Measurements from ENCODE around the gene HS6ST2. TPM values are rescaled to one million over a fixed set of nuclear protein-coding genes. Genes with fewer than 3 reads are reported as not detected.

HS6ST2 gene
- total RNA-seq, 1 experiment from 2014 or later: 24.6 TPM

- TF ChIP-seq ZBTB33 (IDR thresholded peaks at IDR 0.05; ENCODE audit: extremely low read depth, insufficient replicate concordance, low read length): no peak
Observed at GRCh38 chrX:132639446-132639845, 319.0 kb downstream of the HS6ST2 start (continued).

GRCh38 chrX:132638313-132638712 lies 320.1 kb downstream of the HS6ST2 start:
- intact Hi-C loops (cut with micrococcal nuclease): no loop called here
- Histone ChIP-seq H3K9me3 (ENCODE audit: control insufficient read depth in 1 of 2, insufficient read depth in 1 of 2, low read depth in 1 of 2, low read length in 2 of 2) (no peaks in the 10 kb centered on the region), H4K20me1 (ENCODE audit: insufficient read depth) (no peaks in the 10 kb centered on the region), H3K9ac (ENCODE audit: low read length) (no peak overlapping the region), H3K79me2 (ENCODE audit: insufficient read depth, low read length) (no peaks in the 10 kb centered on the region), H3K9me2 (ENCODE audit: insufficient read depth) (no peaks in the 10 kb centered on the region), H2AFZ (ENCODE audit: low read depth, low read length, poor library complexity, severe bottlenecking) (no peak overlapping the region), H3K36me3 (ENCODE audit: control insufficient read depth in 1 of 2, insufficient read depth in 2 of 2, low read length in 2 of 2) (no peaks in the 10 kb centered on the region), H3K4me3 (replicated peaks in 1 of 2; ENCODE audit: low read depth in 1 of 2, low read length in 2 of 2) (no peak overlapping the region), H3K4me1 (ENCODE audit: control insufficient read depth in 1 of 2, insufficient read depth in 2 of 2, low read length in 2 of 2) (no peaks in the 10 kb centered on the region), H3K27me3 (ENCODE audit: insufficient read depth, low read length) (no peaks in the 10 kb centered on the region), H3K4me2 (ENCODE audit: low read length) (no peak overlapping the region), H3K27ac (ENCODE audit: low read depth, low read length) (no peak overlapping the region)
- no TSS peak for BruUV-seq (replicated peaks)
- POLR2A ChIA-PET: no interaction called here
- ATAC-seq: no peak; the same call in 1 of the 2 replicates
- CTCF ChIA-PET: no interaction called here
- DNase-seq (ENCODE audit: low read depth, low spot score): no peak
- RAD21 ChIA-PET (ENCODE audit: low non-redundant PET in 1 of 2, low total read pairs in 2 of 2, uncharacterized antibody in 2 of 2, unreplicated experiment in 2 of 2): no interaction called here
- TF ChIP-seq REST (IDR thresholded peaks at IDR 0.05; ENCODE audit: low read depth): no peak
- TF ChIP-seq FOSL1 (IDR thresholded peaks at IDR 0.05; ENCODE audit: low read depth): no peak
- TF ChIP-seq EZH2phosphoT487 (IDR thresholded peaks at IDR 0.05; ENCODE audit: borderline replicate concordance): no peak
- TF ChIP-seq POLR2AphosphoS5 (IDR thresholded peaks at IDR 0.05; ENCODE audit: low read depth, low read length): no peak
- TF ChIP-seq EGR1 (IDR thresholded peaks at IDR 0.05; ENCODE audit: low read depth): no peak
- TF ChIP-seq JUND (IDR thresholded peaks at IDR 0.05): no peak
- TF ChIP-seq CTCF (IDR thresholded peaks at IDR 0.05 in 2 of 3, conservative IDR thresholded peaks at IDR 0.05 in 1 of 3; ENCODE audit: borderline replicate concordance in 1 of 3, insufficient read depth in 1 of 3, low read depth in 2 of 3, low read length in 2 of 3): no peak
- TF ChIP-seq ELF1 (IDR thresholded peaks at IDR 0.05; ENCODE audit: borderline replicate concordance, low read depth): no peak
- TF ChIP-seq RAD21 (IDR thresholded peaks at IDR 0.05; ENCODE audit: low read depth): no peak
- no peak for TF ChIP-seq CEBPB (IDR thresholded peaks at IDR 0.05; ENCODE audit: low read depth)
- no peak for TF ChIP-seq POLR2A (IDR thresholded peaks at IDR 0.05; ENCODE audit: borderline replicate concordance, extremely low read depth, insufficient read depth, insufficient read length)
- TF ChIP-seq TCF7L2 (IDR thresholded peaks at IDR 0.05; ENCODE audit: borderline replicate concordance, extremely low read depth, insufficient read depth, insufficient read length): no peak
- no peak for TF ChIP-seq ZBTB33 (IDR thresholded peaks at IDR 0.05; ENCODE audit: extremely low read depth, insufficient replicate concordance, low read length)
- no peak for TF ChIP-seq YY1 (IDR thresholded peaks at IDR 0.05; ENCODE audit: extremely low read depth, insufficient replicate concordance, low read depth, low read length)
- TF ChIP-seq SRF (IDR thresholded peaks at IDR 0.05; ENCODE audit: low read depth): no peak
- TF ChIP-seq ZFX (IDR thresholded peaks at IDR 0.05): no peak

All from HCT116 (cell line).